ENCODE results near the gene DHRS3. TPM values are rescaled to one million over a fixed set of nuclear protein-coding genes. Genes with fewer than 3 reads are reported as not detected.

DHRS3 gene
- total and polyA plus RNA-seq, 2 donors (not counting 1 experiment from before 2014, with no cell fraction given): 8.4 to 36.8 TPM

DNA sequence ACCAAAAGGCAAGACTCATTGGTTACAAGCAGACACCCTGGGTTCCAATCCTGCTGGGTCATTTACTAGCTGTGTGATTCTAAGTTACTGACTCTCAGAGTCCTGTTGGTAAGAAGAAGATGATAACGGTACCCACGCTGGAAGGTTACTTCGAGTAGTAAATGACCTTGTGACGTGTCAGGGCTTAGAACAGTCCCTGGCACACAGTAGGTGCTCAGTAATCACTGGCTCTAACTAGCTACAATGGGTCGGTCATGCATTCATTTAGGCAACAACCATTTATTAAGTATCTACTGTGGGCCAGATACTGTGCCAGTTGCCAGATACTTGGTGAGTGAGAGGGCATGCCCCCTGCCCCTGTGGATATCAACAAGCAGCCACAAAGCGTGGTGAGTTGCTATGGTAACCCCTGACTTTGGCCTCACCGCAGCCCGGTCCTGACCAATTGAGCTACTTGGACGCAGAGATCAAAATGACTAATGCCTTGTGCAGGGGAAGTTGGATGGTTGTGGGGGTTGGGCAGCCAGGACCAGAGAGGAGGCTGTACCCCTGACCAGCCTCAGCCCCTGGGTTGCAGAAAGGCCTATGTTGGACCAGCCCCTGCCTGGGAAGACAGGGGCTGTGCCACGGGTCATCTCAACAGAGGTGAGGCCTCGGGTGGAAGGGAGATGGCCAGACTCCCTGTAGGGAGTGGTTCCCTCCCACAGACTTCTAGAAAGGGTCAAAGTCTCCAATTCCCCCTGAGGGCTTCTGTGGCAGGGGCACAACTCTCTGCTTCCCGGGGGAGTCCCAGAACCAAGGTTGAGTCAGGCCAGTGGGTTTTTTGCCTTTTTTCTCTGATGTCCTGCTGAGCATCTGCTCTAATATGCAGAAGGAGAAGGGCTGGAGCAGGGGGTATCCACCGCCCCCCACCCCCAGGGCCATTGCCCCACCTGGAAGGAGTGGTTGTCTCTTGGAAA lies 16.0 kb downstream of the DHRS3 start:
- Histone ChIP-seq H3K36me3 (ENCODE audit: control insufficient read depth, insufficient read depth, low read length) (no peaks in the 10 kb centered on the region), H3K4me3 (replicated peaks in 1 of 4; ENCODE audit: control extremely low read depth in 1 of 4, insufficient read depth in 1 of 4, low read depth in 3 of 4, low read length in 4 of 4) (no peak overlapping the region), H3K27me3 (ENCODE audit: control insufficient read depth, insufficient read depth, low read length) (no peaks in the 10 kb centered on the region), H3K27ac (ENCODE audit: insufficient read depth, low read length) (peak overlapping the region; percentile 24), H3K4me2 (ENCODE audit: extremely low read depth, insufficient read depth, low read length) (peak overlapping the region; percentile 52), H3K79me2 (ENCODE audit: control insufficient read depth, insufficient read depth, low read length) (no peaks in the 10 kb centered on the region), H3K4me1 (ENCODE audit: control insufficient read depth, extremely low read depth, insufficient read depth, low read length) (peaks cover 25% of the 10 kb centered on the region), H3K9me3 (ENCODE audit: control insufficient read depth, insufficient read depth, low read depth, low read length) (no peaks in the 10 kb centered on the region), H2AFZ (ENCODE audit: low read length) (no peak overlapping the region), H3K9ac (ENCODE audit: insufficient read depth, low read length) (no peak overlapping the region), H4K20me1 (ENCODE audit: control insufficient read depth, extremely low read depth, insufficient read depth, low read length) (no peaks in the 10 kb centered on the region)
- TF ChIP-seq, protein P1, sequence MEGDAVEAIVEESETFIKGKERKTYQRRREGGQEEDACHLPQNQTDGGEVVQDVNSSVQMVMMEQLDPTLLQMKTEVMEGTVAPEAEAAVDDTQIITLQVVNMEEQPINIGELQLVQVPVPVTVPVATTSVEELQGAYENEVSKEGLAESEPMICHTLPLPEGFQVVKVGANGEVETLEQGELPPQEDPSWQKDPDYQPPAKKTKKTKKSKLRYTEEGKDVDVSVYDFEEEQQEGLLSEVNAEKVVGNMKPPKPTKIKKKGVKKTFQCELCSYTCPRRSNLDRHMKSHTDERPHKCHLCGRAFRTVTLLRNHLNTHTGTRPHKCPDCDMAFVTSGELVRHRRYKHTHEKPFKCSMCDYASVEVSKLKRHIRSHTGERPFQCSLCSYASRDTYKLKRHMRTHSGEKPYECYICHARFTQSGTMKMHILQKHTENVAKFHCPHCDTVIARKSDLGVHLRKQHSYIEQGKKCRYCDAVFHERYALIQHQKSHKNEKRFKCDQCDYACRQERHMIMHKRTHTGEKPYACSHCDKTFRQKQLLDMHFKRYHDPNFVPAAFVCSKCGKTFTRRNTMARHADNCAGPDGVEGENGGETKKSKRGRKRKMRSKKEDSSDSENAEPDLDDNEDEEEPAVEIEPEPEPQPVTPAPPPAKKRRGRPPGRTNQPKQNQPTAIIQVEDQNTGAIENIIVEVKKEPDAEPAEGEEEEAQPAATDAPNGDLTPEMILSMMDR (conservative IDR thresholded peaks at IDR 0.05 in 1 of 2, IDR thresholded peaks at IDR 0.05 in 1 of 2; ENCODE audit: low read depth in 1 of 2, low read length in 2 of 2): no peak
- TF ChIP-seq EZH2 (IDR thresholded peaks at IDR 0.05; ENCODE audit: low read length, missing control alignments): no peak
- peak; percentile 92 to 93 for DNase-seq (ENCODE audit: low read depth in 2 of 2)

DNA sequence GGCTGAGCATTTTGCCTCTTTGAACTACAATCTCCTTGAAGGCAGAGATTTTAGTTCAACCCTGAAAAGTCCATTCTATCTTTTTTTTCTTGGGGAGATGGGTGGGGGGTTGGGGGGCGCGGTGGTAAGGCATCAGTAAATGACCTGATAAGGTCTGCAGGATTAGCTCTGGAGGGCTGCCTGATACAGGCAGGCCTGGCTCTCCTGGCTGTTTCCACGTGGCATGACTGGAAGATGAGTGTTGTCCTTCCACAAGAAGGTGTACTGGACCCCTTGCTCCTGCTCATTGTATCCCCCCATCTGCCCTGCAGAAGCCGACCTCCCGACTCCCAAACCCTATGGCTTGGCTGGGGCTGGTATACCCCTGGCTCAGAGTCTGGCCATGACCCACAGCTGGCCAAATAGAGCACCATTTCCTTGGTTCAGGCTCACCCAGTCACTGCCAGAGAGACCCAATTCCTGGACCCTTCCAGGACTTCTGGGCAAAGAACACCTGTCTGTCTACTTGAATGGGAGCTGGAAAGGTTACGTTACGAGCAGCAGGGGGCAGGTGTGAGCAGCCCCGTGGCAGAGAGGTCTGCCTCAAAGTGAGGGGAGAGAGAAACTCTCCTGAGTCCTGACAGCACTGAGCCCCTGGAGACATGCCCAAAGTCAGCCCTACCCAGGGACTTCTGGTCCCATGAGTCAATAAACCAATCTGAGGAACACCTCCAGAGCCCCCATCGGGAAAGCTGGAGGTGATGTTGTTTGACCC lies 17.0 kb downstream of the DHRS3 start:
- Histone ChIP-seq H3K9ac (ENCODE audit: insufficient read depth, low read length) (no peak overlapping the region), H3K4me3 (replicated peaks in 1 of 4; ENCODE audit: control extremely low read depth in 1 of 4, insufficient read depth in 1 of 4, low read depth in 3 of 4, low read length in 4 of 4) (no peak overlapping the region), H3K36me3 (ENCODE audit: control insufficient read depth, insufficient read depth, low read length) (no peaks in the 10 kb centered on the region), H3K27ac (ENCODE audit: insufficient read depth, low read length) (peak overlapping the region; percentile 24), H3K9me3 (ENCODE audit: control insufficient read depth, insufficient read depth, low read depth, low read length) (no peaks in the 10 kb centered on the region), H3K4me1 (ENCODE audit: control insufficient read depth, extremely low read depth, insufficient read depth, low read length) (peaks cover 31% of the 10 kb centered on the region), H3K4me2 (ENCODE audit: extremely low read depth, insufficient read depth, low read length) (no peak overlapping the region), H3K27me3 (ENCODE audit: control insufficient read depth, insufficient read depth, low read length) (no peaks in the 10 kb centered on the region), H2AFZ (ENCODE audit: low read length) (no peak overlapping the region), H3K79me2 (ENCODE audit: control insufficient read depth, insufficient read depth, low read length) (no peaks in the 10 kb centered on the region), H4K20me1 (ENCODE audit: control insufficient read depth, extremely low read depth, insufficient read depth, low read length) (no peaks in the 10 kb centered on the region)
- DNase-seq (ENCODE audit: low read depth in 2 of 2): no peak
- no peak for TF ChIP-seq EZH2 (IDR thresholded peaks at IDR 0.05; ENCODE audit: low read length, missing control alignments)
- TF ChIP-seq, protein P1 (conservative IDR thresholded peaks at IDR 0.05 in 1 of 2, IDR thresholded peaks at IDR 0.05 in 1 of 2; ENCODE audit: low read depth in 1 of 2, low read length in 2 of 2): peak; percentile 8 to 33

DNA sequence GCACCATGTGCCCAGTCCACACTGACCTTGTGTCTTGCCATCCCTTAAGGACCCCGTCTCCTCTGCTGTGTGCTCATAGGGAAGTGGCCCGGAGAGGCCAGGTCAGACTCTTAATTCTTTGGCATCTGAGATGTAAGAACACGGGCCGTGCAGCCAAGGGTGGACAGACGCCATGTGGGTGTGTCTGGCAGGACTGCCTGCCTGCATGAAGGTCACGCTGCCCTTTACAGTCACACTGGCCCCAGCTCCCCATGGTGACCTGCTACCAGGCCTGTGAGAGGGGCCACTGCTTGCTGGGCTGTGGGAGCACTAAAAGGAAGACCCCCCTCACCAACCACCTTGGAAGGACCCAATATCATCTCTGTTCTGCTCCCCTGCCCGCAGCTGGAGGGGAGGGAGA lies 17.7 kb downstream of the DHRS3 start:
- TF ChIP-seq, protein P1 (conservative IDR thresholded peaks at IDR 0.05 in 1 of 2, IDR thresholded peaks at IDR 0.05 in 1 of 2; ENCODE audit: low read depth in 1 of 2, low read length in 2 of 2): no peak
- TF ChIP-seq EZH2 (IDR thresholded peaks at IDR 0.05; ENCODE audit: low read length, missing control alignments): no peak
- no peak for DNase-seq (ENCODE audit: low read depth in 2 of 2)
- no peaks in the 10 kb centered on the region for H3K27me3 ChIP-seq (ENCODE audit: control insufficient read depth, insufficient read depth, low read length)
- H2AFZ ChIP-seq (ENCODE audit: low read length): no peak overlapping the region
- no peaks in the 10 kb centered on the region for H3K79me2 ChIP-seq (ENCODE audit: control insufficient read depth, insufficient read depth, low read length)
- H3K9ac ChIP-seq (ENCODE audit: insufficient read depth, low read length): no peak overlapping the region
- H4K20me1 ChIP-seq (ENCODE audit: control insufficient read depth, extremely low read depth, insufficient read depth, low read length): no peaks in the 10 kb centered on the region
- H3K27ac ChIP-seq (ENCODE audit: insufficient read depth, low read length): no peak overlapping the region
- no peak overlapping the region for H3K4me3 ChIP-seq (replicated peaks in 1 of 4; ENCODE audit: control extremely low read depth in 1 of 4, insufficient read depth in 1 of 4, low read depth in 3 of 4, low read length in 4 of 4)
- H3K36me3 ChIP-seq (ENCODE audit: control insufficient read depth, insufficient read depth, low read length): no peaks in the 10 kb centered on the region
- no peak overlapping the region for H3K4me2 ChIP-seq (ENCODE audit: extremely low read depth, insufficient read depth, low read length)
- H3K4me1 ChIP-seq (ENCODE audit: control insufficient read depth, extremely low read depth, insufficient read depth, low read length): peaks cover 31% of the 10 kb centered on the region
- H3K9me3 ChIP-seq (ENCODE audit: control insufficient read depth, insufficient read depth, low read depth, low read length): no peaks in the 10 kb centered on the region
